WTC11 (cell line): ENCODE results near the gene PRF1.

ENCODE experiments used
- FOXJ3 ChIP-seq: sonication (generic); formaldehyde crosslinking; IDR thresholded peaks from 2 replicates; pipeline ENCODE4 v1.9.0; 2021; ENCODE audit warnings: missing genetic modification reagents, mild to moderate bottlenecking, borderline replicate concordance
- SP1 ChIP-seq: sonication (generic); formaldehyde crosslinking; conservative IDR thresholded peaks from 2 replicates; pipeline ENCODE4 v1.8.1; 2022; ENCODE audit warnings: missing genetic modification reagents
- ZNF138 ChIP-seq: sonication (generic); formaldehyde crosslinking; conservative IDR thresholded peaks from 2 replicates; pipeline ENCODE4 v1.8.1; 2022; ENCODE audit warnings: mild to moderate bottlenecking, moderate library complexity, missing genetic modification reagents
- ZNF219 ChIP-seq: sonication (generic); formaldehyde crosslinking; IDR thresholded peaks from 2 replicates; pipeline ENCODE4 v1.8.0; 2023; ENCODE audit warnings: missing genetic modification reagents, mild to moderate bottlenecking, borderline replicate concordance
- TF ChIP-seq, protein P1 (sequence below): fragments of 200-600 bp; IDR thresholded peaks from 2 replicates; pipeline ENCODE4 v1.8.0; 2022; ENCODE audit warnings: antibody characterized with exemption
- TF ChIP-seq, protein P2 (sequence below): sonication (generic); formaldehyde crosslinking; IDR thresholded peaks from 2 replicates; pipeline ENCODE4 v1.8.1; 2022; ENCODE audit warnings: low read depth, mild to moderate bottlenecking, moderate library complexity, missing genetic modification reagents, borderline replicate concordance

GRCh38 chr10:70620020-70620289 is 17.4 kb upstream of the PRF1 start:
- TF ChIP-seq FOXJ3 (CRISPR knock-in tag) (no peak), SP1 (CRISPR knock-in tag) (no peak), ZNF219 (no peak), ZNF138 (CRISPR knock-in tag) (no peak)
- TF ChIP-seq, protein P1, sequence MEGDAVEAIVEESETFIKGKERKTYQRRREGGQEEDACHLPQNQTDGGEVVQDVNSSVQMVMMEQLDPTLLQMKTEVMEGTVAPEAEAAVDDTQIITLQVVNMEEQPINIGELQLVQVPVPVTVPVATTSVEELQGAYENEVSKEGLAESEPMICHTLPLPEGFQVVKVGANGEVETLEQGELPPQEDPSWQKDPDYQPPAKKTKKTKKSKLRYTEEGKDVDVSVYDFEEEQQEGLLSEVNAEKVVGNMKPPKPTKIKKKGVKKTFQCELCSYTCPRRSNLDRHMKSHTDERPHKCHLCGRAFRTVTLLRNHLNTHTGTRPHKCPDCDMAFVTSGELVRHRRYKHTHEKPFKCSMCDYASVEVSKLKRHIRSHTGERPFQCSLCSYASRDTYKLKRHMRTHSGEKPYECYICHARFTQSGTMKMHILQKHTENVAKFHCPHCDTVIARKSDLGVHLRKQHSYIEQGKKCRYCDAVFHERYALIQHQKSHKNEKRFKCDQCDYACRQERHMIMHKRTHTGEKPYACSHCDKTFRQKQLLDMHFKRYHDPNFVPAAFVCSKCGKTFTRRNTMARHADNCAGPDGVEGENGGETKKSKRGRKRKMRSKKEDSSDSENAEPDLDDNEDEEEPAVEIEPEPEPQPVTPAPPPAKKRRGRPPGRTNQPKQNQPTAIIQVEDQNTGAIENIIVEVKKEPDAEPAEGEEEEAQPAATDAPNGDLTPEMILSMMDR: no peak
- TF ChIP-seq, protein P2, sequence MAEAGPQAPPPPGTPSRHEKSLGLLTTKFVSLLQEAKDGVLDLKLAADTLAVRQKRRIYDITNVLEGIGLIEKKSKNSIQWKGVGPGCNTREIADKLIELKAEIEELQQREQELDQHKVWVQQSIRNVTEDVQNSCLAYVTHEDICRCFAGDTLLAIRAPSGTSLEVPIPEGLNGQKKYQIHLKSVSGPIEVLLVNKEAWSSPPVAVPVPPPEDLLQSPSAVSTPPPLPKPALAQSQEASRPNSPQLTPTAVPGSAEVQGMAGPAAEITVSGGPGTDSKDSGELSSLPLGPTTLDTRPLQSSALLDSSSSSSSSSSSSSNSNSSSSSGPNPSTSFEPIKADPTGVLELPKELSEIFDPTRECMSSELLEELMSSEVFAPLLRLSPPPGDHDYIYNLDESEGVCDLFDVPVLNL (CRISPR knock-in tag): no peak
